GM19099 (cell line): ENCODE measurements around the gene DTNB.

ENCODE experiments used
- POLR2A ChIP-seq: IDR thresholded peaks from 3 replicates; pipeline ENCODE4 v1.6.1; 2011; ENCODE audit warnings: low read depth; ENCODE audit not compliant: insufficient read length; ENCODE audit errors: extremely low read depth

The DTNB gene

DNA sequence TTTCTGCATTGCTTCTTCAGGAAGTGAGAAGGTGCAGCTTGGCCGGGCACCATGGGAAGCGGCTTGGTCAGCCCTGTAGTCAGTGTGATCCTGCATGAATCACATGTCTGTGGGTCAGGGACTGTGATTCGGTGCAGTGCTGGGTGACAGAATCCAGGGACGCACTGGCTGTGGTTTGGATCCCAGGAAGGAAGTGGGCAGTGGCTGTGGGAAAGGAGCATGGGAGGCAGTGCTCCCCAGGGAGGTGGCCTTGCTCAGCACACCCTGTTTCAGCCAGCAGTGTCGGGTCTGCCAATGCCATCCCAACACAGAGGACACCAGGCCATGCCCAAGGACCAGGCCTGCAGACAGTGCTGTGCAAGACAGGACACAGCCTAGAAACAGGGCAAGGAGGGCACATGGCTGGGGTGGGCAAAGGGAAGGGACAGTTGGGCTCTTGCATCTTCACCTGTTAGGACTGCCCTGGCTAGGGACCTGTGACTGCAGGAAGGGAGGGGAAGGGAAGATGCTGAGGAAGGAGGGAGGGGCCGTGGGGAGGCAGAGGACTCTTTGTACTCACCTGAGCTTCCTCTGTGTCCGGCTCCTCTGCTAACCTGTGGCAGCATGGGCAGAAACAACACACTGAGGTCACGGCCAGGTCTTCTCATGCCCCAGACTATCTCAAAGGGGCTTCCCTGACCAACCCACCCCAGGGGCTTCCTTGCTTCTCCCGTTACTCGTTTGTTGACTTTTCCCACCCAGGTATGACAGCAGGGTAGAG, 294.5 kb downstream of the DTNB start:
- no peak for TF ChIP-seq POLR2A

DNA sequence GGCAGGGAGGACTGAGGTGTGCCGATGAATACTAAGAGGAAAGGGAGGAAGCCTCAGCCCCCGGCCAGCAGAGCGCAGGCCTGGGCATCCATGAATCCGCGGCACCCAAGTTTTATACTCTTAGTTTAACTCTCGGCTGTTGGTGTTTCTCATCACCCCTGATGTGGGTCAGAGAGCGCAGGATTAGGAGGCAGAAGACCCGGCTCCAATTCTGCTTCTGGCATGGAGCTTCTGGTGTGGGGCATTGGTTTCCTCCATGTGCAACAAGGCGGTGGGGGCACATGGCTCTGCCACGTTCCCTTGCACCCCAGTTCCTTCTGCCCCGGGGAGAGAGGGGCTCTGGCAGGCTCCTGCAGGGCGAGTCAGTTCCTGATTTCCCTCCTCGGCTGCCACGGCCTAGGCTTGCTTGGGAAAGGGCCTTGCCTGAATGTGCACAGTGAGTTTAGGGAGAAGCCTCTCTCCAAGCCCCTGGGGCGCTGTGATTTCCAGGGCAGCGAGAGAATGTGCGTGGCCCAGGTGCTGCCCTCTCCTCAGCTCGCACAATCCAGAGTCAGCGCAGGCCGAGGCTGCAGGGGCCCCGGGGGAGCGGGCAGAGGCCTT, 295.5 kb downstream of the DTNB start:
- no peak for TF ChIP-seq POLR2A

DNA sequence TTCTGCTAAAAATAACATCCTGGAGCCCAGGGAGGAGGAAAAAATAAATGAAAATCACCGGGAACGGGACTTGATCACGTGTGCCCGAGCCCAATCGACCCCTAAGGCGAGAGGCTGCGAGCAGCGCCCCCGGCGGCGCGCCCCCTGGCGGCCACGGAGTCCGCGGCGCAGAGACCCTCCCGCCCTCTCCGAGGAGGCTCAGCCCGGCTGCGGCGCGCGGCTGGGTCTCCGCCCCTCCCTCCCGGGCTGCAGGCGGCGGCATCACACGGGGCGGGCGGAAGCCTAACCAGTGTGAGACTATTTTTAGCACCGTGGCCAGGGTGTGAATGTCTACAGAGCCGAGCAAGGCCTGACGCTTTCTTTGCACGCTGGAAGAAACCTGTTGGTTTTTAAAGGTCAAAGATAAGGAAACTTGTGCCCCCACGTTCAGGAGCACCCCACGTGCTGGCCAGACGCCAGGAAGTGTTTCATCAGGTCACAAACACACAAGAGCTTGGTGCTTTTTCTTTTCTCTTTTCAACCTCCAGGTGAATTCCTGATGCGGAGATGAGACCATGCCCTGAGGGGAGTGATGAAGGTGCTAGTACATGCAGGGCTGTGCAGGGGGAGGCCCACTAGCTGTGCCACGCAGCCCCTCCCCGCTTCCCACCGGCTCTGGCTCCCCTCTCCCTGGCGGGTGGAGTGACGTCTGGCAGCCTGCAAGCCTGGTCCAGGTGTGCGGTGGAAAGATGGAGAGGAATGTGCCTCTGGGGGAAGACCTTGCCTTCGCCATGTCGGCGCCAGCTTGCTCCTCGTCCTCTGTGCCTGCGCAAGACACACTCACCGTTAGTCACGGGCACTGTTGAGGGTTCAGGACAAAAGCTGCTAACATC, 296.4 kb downstream of the DTNB start:
- peak; percentile 42 for TF ChIP-seq POLR2A

DNA sequence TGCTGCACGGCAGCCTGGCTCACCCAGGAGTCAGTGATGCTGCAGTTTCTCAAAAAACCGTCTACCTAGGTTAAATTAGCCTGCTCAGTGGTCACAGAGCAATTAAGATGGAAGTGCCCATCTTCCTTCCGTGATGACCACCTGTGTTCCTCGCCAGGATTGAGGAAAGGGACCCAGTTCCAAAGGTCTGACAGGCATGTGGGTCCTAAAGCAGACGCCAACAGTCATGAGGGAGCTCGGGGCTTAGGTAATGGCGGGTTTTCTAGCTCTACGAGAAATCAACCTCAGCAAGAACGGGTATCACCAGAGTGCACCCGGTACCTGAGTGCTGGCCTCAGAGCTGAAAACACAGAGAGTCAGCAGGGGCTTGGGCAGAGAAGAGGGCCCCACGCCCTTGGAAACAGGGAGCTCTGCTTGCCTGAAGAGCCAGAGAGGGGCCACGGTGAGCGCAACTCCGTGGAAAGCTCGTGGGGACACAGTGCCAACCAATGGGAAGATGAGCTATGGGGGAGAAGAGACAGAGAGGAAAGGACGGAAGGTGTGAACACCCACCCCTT, 297.3 kb downstream of the DTNB start:
- no peak for TF ChIP-seq POLR2A

DNA sequence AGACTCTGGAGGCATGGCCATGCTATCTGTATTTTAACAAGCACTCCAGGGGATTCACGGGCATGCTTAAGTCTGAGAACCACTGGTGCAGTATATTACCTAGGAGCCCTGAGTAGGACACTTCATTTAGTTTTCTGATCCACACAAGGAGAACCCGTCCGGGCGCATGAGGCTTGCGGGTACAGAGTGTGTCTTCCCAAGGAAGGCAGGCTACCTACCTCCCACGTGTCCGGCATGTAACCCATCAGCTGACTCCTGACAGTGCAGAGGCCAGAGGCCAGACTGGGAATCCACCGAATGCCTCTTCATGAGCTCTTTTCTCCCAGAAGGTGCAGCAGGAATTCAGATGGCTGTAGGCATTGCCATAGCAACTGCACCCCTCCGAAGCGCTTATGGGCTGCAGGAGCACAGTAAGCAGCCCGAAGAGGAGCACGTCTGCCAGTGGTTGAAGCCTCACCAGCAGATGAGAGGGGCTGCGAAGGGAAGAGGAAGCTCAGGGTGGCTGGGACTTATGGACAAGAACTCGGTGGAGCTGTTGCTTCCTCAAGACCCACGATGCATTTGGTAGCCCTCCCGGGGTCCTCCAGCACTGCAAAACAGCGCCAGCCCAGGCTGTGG, 297.9 kb downstream of the DTNB start:
- TF ChIP-seq POLR2A, result no peak

DNA sequence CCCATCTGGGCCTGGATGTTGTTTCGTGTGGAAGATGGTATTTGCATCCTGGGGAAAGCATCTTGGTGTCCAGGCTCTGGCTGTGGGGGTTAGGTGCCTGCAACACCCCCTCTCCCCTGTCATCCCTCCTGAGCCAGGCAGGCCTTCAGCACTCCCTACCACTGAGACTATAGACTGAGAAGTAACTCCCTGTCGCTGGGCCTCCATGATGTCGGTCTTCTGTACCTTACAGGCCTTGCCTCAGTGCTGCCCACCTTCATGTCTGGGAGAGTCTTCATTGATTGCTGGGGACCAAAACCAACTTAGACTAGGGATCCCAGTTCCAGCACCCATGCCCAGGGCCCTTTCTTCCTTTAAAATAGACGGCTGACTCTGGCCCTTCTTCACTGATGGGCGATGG, 298.6 kb downstream of the DTNB start:
- no peak for TF ChIP-seq POLR2A

DNA sequence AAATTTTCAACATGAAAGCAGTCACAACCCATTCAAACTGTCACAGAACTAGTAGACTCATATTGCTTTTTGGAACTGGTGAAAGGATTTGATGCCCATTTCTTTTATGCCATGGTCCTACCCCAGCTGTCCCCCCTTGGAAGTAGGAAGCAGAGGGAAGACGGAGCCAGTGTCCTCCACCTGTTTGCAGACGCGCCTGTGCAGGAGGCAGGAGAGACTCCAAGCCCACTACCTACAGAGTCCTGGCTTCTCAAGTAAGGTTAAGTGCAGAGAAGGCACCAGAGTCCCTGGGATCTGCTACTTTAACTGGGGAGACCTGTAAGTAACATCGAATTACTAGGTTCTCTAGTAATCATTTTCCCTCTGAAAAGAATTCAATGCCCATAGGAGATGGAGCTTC, 299.0 kb downstream of the DTNB start:
- no peak for TF ChIP-seq POLR2A

DNA sequence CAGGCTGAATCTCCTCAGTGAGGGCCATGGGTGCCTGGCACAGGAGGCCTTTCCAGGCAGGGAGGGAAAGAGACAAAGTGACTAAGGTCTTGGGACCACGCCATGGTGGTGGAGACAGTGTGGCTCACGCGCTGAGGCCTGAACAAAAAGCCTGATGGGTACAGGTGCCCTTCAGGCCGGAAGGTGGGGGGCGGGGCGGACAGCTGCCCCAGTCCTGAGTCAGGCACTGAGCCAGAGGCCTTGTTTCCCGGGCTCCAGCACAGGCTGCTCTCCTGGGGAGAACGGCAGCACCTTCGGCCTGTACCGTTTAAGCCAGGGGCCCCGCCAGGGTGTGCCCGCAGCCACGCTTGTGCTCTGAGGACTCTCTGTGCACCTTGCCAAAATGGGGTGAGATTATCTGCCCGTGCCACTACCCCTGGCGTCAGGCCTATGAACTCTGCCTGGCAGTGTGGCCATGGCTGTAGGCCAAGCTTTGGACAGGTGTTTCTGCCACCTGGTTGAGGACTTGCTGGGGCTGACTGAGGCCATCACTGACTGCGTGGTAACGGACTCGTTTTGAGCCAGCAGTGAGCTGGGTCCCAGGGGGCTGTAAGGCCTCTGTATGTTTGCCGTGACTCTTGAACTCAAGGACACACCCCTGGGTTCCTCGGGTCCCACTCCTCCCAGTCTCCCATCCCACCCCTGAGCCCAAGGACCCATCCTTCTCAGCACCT, 300.0 kb downstream of the DTNB start:
- no peak for TF ChIP-seq POLR2A

DNA sequence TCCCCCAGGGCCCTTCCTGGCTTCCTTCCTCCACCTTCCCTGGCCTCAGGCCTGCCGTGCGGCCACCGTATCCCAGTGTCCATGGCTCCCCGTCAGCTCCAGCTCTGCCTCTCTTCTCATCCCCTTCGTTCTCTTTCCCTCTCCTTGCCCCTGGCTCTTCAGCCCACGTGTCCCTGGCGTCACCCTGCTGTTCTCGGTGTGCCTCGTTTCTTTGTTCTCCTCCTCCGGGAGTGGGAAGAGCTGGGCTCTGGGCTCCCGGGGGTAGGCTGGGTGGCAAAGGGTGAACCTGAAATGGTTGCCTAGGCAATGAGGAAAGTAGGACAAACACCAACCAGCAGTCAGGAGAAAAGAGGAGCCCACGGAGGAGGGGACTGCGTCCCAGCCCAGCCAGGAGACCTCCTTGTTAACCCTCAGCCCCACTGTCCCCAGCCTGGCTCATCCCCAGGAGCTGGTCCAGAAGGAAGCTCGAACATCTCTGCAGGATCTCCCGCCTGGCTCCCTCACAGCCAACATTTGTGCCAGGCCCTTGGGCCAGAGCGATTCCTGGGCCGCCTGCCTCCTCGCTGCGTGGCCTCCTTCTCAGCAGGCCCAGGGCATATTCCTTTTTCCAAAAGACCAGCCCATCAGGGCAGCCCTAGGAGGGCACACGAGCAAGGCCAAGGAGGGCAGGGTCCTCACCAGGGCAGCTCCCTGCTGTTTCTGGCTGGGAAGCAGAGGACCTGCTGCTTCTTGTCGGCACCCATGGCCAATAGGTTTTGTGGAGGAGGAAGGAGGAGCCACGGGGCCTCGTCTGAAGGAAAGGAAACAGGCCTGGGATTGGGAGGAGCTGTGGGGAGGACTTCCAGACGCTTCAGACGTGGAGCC, 300.7 kb downstream of the DTNB start:
- TF ChIP-seq POLR2A, result no peak

DNA sequence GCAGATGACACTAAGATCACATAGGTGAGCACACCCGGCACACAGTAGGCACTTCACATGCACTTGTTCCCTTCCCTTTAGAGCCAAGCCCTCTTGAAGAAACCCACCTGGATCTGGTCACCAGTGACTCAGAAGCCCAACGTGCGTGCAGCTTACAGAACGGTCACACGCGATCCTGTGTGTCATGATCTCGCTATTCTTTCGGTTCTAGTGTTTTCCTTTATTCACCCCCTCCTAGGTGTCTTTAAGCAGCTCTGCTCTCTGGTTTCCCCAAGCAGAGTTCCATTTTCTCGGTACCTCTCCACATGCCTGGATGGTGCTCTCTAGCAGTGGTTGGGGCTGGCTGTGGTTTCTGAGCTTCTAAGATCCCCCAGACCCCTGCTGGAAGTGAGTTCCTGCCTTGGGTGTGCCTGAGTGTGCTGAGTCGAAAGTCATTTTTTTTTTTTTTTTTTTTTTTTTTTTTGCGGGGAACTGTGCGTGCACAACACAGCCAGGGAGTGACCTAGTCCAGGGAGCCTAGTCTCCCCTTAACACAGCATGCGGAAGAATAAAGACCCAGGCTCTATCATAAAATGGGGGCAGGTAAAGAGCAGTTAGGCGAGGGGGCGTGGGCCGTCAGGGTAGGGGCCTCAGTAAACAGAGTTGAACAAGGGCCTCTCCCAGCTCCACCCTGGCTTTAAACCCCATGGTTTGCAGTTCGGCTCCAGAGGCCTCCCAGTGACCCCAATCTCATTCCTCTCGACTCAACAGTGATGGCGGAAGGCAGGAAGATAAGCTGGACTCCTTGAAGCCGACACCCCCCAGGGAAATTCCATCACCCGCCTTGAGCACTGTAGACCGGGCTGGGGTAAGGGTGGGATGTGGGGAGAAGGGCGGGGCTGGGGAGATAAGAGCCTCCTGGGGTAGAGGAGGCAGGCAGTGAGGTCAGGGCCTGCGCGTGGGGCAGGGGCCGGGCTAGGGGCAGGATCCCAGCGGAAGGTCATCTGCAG, 301.8 kb downstream of the DTNB start:
- no peak for TF ChIP-seq POLR2A

DNA sequence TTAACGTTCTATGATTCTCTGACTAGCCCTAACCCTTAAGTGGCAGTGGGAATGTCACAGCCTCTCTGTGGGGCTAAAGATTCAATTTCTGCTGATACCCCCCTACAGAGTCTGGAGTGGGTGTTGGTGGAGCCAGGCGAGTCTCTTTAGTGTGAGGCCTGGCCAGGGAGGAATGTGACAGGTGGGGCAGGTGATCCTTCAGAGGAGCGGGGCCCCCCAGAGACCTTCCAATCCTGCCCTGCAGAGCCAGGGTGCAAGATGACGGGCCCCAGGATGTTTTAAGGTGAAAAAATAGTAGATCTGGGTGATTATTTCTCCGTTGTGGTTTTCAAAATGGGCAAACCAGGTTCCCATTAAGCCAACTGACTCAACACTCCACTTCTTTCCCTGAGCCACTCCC, 303.5 kb downstream of the DTNB start:
- no peak for TF ChIP-seq POLR2A

DNA sequence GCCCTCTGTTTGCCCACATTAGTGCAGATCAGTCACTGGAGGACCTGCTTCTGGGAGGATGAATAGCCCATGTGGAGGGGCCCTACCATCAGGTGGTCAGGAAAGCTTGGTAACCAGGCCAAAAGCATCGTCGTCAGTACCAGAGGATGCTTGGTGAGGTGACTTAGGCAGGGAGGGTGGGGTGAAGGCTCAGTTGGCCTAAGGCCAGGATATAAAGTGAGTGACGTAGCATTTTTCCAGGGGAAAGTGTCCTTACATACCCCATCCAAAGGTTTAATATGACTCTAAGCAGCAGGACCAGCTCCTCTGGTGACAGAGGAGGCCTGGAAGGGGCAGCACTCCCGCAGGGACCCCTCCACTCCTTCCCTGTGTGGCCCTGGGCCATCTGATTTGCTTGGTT, 303.9 kb downstream of the DTNB start:
- TF ChIP-seq POLR2A, result no peak
